NOMO-1 treated with DMSO at 0.1 percent for 48 hours (cell line): Measurements from ENCODE around the gene SSTR3.
A peak's percentile ranks its signal among the peaks of the same experiment; 100 is the strongest.
"Not testable (repeated sequence)": the region's sequence is repeated elsewhere in the genome, so short reads cannot be mapped to it uniquely, and the experiment has no call there.

Experiments used
- DNase-seq: peaks from one replicate; lab custom pipeline; 2025; ENCODE audit not compliant: unreplicated experiment; lab: John Stamatoyannopoulos, UW

SSTR3 gene

DNA sequence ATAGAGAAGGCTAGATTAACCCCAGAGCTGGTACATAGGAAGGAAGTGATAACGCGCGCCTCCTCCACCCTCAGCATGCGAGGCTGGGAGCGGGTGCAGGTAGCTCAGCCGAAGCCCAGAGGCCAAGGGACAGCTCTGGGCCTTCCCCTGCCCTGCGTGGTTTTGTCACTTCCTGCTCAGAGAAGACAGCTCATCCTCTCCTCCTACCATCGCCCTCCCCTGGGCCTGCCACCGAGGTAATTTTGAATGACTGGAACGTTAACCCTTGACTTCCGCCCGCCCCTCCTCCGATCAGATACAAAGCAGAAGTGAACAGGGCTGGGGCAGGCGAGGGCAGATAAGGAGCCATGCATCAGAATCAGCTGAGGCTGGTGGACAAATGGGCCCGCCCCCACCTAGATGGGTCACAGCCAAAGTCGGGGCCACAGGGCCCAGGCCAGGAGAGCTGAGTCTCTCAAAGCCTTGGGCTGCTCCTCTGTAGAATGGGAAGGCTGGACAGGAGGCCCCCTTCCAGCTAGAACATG is 30.2 kb upstream of the SSTR3 start:
- DNase-seq = peak; percentile 99

DNA sequence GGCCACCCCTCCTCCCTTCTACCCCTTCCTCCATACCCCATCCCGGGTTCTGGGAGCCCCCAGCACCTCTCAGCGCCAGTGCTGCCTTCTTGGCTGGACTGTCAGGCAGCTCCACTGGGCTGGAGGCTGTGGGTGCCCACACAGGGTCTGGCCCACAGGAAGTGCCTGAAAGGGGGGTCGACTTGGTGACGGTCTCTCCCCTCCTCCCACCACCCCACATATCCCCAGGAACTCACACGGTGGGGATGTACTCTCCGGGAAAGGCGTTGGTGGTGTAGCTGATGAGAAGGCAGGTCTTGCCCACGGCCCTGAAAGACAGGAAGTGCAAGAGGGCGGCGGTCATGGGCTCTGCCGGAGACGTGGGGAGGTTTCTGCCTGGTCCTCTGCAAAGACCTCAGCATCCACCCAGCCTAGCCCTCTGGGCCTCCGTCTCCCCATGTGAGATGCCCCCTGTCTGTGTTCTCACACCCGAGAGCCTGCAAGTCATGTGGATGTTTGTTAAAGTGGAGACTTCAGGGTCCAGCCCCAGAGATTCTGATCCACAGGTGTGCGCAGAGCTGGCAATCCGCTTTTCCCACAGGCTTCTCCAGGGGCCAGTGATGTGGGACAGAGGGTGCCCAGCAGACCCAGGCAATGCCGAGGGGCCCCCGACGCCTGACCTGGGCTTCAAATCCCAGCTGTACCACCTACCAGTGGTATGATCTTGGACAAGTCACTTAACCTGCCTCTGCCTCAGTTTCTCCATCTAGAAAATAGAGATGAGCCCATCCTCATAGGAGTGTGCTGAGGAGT is 29.3 kb upstream of the SSTR3 start:
- peak; percentile 21 for DNase-seq

DNA sequence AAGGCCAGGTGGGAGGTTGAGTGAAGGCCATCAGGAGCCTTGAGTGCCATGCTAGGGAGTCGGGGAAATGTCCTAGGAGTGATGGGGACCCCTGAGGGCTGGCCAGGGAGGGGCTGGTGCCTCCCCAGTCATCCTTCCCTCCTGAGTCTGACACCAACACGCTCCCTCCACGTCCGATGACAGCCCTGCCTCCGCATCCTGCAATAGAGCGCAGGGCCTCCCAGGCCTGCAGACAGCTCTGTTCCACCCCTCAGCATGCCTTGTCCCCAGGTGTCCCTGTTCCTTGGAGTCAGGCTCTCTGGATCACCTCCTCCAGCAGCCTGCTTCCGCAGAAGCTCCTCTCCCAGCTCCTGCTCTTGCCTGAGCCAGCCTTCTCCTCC is 28.7 kb upstream of the SSTR3 start:
- no peak for DNase-seq

DNA sequence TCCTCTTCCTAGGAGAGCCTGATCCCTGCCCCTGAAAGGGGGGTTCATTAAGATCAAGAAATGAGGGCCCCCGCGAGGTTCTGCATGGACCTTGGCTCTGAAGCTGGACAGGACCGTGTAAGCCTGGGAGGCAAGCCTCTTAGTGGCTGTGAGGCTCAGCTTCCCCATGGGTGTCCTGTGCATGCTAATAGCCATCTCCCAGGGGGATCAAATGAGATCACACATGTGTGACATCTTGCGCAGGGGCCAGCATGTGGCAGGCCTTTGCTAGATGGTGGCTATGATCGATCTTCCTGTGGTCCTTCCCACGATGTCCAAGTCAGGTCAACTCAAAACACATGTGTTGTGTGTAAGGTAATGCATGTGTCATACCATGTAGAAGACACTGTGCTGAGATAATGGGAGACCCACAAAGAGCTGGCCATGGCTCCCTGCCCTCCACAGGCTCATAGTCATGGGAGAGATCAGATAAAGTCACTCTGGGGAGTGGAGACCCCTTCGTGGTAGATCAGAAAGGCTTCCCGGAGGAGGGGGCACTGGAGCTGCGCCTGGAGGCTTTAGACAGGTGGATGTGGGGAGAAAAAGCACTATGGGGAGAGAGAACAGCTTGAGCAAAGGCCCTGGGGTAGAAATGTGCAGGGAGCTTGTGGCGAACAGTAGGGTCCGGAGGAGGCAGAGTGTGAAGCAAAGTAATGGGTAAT is 28.1 kb upstream of the SSTR3 start:
- no peak for DNase-seq

DNA sequence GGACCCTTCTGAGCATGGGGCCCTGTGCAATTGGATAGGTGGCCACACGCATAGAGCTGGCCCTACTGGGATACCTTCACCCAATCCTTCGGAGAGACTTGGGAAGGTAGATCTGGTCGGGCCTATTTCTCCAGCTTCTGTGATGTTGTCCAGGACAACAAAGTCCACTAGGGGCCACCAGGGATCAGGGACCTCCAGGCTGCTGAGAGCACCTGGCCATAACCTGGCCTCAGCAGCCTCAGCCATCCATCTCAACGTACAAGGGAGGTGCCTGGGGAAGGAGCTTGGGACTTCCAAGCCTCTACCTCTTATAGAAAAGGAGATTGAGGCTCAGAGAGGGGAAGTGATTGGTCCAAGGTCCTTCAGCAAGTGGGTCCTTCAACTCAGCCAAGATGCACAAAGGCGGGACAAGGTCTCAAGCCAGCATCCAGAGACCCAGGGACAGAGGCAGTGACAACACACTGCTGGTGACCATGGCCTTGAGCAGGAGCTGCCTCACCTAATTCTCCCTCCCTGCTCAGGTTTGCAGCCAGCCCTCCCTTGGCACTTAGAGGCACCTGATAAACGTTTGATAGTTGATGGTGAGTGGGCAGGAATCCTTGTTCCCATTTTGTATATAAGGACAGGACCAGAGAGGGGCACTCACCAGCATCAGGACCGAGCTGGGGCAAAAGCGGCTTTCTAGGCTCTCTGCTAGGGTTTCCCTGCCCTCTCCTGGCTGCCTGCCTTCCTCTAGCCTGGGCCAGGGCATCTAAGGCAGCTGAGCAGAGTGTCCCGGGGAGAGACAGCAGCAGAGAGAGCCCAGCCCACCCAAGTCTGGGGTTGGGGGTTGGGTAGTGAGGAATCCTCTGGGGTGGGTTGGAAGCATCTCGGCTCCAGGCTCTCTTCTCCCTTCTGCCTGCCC is 27.3 kb upstream of the SSTR3 start:
- no peak for DNase-seq

- no peak for DNase-seq
Measured at GRCh38 chr22:37237371-37238268, 25.3 kb upstream of the SSTR3 start.

- DNase-seq = no peak
Measured at GRCh38 chr22:37235897-37236607, 23.8 kb upstream of the SSTR3 start.

- DNase-seq = no peak
Measured at GRCh38 chr22:37234736-37235711, 22.7 kb upstream of the SSTR3 start.

GRCh38 chr22:37233751-37234631 is 21.7 kb upstream of the SSTR3 start:
- DNase-seq = no peak

- DNase-seq = not testable (repeated sequence)
Measured at GRCh38 chr22:37233371-37233750, 21.1 kb upstream of the SSTR3 start.

- no peak for DNase-seq
Measured at GRCh38 chr22:37232140-37232998, 20.1 kb upstream of the SSTR3 start.

DNA sequence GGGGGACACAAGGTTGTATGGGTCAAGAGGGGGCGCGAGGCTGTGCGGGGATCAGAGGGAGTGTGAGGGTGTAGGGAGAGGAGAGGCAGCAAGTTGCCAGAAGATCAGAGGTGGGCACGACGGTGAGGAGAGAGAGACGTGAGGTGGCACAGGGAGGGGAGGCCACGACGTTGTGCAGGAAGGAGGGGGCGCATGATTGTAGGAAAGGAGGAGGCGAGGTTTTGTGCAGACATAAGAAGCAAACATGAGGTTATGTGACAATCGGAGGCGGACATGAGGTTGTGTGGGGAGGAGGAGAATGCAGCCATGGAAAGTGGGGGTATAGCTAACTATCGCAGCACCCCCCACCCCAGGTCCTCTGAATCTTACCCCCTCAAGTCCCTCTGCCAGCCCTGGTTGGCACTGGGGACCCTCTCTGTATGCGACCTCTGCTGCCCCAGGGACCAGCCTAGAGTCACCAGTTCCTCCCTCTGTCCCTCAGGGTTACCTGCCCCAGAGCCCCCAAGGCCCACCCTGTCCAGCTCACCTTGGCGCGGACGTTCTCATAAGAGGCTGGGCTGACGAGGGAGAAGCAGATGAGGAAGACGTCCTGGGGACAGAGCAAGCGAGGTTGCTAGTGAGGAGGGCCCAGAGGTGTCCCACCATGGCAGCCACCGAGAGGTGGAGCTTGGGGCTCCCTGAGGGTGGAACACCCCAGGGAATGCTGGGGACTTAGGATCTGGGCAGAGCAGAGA is 19.3 kb upstream of the SSTR3 start:
- no peak for DNase-seq

DNA sequence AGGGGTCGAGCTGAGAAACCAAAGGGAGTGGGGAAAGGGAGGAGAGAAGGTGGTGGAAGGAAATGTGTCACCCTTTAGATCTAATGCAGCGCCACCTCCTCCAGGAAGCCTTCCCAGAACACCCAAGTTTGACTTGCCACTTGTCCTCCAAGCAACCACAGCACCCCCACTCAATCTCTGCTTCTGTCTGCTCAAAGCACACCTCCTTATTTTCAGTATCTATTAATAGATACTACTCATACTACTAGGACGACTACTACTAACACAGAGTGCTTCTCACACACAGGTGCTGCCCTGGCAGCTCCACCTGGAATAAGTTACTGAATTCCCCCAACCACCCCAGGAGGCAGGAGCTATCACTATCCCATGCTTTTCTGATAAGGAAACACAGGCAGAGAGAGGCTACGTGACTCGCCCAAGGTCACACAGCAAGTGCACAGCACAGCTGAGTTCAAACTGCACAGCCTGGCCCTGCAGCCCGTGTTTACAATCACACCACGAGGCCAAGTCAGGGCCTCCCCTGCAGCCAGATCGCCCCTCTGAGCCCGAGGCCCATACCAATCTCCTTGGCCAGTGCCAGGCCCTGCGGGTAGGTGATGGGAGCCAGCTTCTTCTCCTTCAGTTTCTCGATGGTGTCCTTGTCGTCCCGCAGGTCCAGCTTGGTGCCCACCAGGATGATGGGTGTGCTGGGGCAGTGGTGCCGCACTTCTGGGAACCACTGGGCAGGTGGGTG is 18.6 kb upstream of the SSTR3 start:
- no peak for DNase-seq

- peak; percentile 80 for DNase-seq
Measured at GRCh38 chr22:37229805-37230672, 17.8 kb upstream of the SSTR3 start.
